OCI-LY1 (cell line): Measurements from ENCODE around the gene TFEB.

Experiments
- H2AFZ ChIP-seq: fragments of 200-600 bp; sonication (generic), shearing (Covaris generic); 2 replicates; pipeline ENCODE4 v1.6.0; 2014; ENCODE audit warnings: antibody characterized with exemption, mild to moderate bottlenecking, low read length
- H3F3A ChIP-seq: fragments of 200-600 bp; sonication (generic), shearing (Covaris generic); 2 replicates; pipeline ENCODE4 v1.6.0; 2014; ENCODE audit warnings: mild to moderate bottlenecking, antibody characterized with exemption, low read length, moderate library complexity; ENCODE audit not compliant: insufficient read depth
- H3K27ac ChIP-seq: fragments of 200-600 bp; sonication (generic); 2 replicates; pipeline ENCODE4 v1.5.1; 2014; ENCODE audit warnings: low read length, mixed run types, mild to moderate bottlenecking, low read depth; ENCODE audit not compliant: poor library complexity, severe bottlenecking
- H3K27me3 ChIP-seq: fragments of 200-600 bp; sonication (generic); 2 replicates; pipeline ENCODE4 v1.6.0; 2014; ENCODE audit warnings: antibody characterized with exemption, mild to moderate bottlenecking, low read length, moderate library complexity; ENCODE audit not compliant: insufficient read depth
- H3K36me3 ChIP-seq: fragments of 200-600 bp; sonication (generic); 2 replicates; pipeline ENCODE4 v1.6.1; 2014; ENCODE audit warnings: mild to moderate bottlenecking, antibody characterized with exemption, low read length, moderate library complexity, mixed read lengths; ENCODE audit not compliant: insufficient read depth
- H3K4me1 ChIP-seq: fragments of 200-600 bp; sonication (generic); 2 replicates; pipeline ENCODE4 v1.5.1; 2014; ENCODE audit warnings: mild to moderate bottlenecking, low read length, moderate library complexity; ENCODE audit not compliant: insufficient read depth, severe bottlenecking
- H3K4me2 ChIP-seq: fragments of 200-600 bp; sonication (generic), shearing (Covaris generic); 2 replicates; pipeline ENCODE4 v1.6.1; 2014; ENCODE audit warnings: low read length
- H3K4me3 ChIP-seq: fragments of 200-600 bp; sonication (generic); 2 replicates; pipeline ENCODE4 v1.5.1; 2014; ENCODE audit warnings: low read length, low read depth, mild to moderate bottlenecking, mixed read lengths; ENCODE audit not compliant: poor library complexity, severe bottlenecking
- H3K79me2 ChIP-seq: fragments of 200-600 bp; shearing (Covaris generic); 2 replicates; pipeline ENCODE4 v1.6.1; 2016; ENCODE audit warnings: mixed run types, low read length, mixed read lengths; ENCODE audit not compliant: insufficient read depth
- H3K9ac ChIP-seq: fragments of 200-600 bp; sonication (generic), shearing (Covaris generic); 2 replicates; pipeline ENCODE4 v1.6.1; 2014; ENCODE audit warnings: mild to moderate bottlenecking, low read length, mixed read lengths
- H3K9me2 ChIP-seq: fragments of 200-600 bp; sonication (generic), shearing (Covaris generic); 2 replicates; pipeline ENCODE4 v1.6.1; 2014; ENCODE audit warnings: low read depth, mild to moderate bottlenecking, low read length, mixed read lengths
- H3K9me3 ChIP-seq: fragments of 200-600 bp; shearing (Covaris generic); 2 replicates; pipeline ENCODE4 v1.6.1; 2014; ENCODE audit warnings: low read length, mixed read lengths
- H4K20me1 ChIP-seq: fragments of 200-600 bp; sonication (generic), shearing (Covaris generic); 2 replicates; pipeline ENCODE4 v1.6.0; 2016; ENCODE audit warnings: mild to moderate bottlenecking, low read length; ENCODE audit not compliant: insufficient read depth
- EZH2 ChIP-seq: fragments of 200-600 bp; sonication (generic), shearing (Covaris generic); IDR thresholded peaks from 2 replicates; pipeline ENCODE4 v1.8.0; 2017; ENCODE audit warnings: borderline replicate concordance, mixed run types, mild to moderate bottlenecking, antibody characterized with exemption, low read length, moderate library complexity, mixed read lengths
- TF ChIP-seq, protein P1 (sequence below): fragments of 200-600 bp; sonication (generic), shearing (Covaris generic); IDR thresholded peaks from 2 replicates; pipeline ENCODE4 v1.5.1; 2017; ENCODE audit warnings: mild to moderate bottlenecking, antibody characterized with exemption, low read length, moderate library complexity, mixed read lengths

The TFEB gene

GRCh38 chr6:41724228-41724580 is 11.2 kb downstream of the TFEB start:
- Histone ChIP-seq H3K27ac (peak overlapping the region; percentile 86), H3K9ac (peak overlapping the region; percentile 35; the same call in 1 of the 2 replicates), H4K20me1 (no peaks in the 10 kb centered on the region), H3K4me1 (peaks cover 39% of the 10 kb centered on the region), H2AFZ (no peak overlapping the region), H3K9me3 (no peaks in the 10 kb centered on the region), H3K4me3 (no peak overlapping the region), H3K9me2 (no peaks in the 10 kb centered on the region), H3F3A (no peaks in the 10 kb centered on the region), H3K4me2 (peak overlapping the region; percentile 38; the same call in 1 of the 2 replicates), H3K27me3 (no peaks in the 10 kb centered on the region), H3K36me3 (no peaks in the 10 kb centered on the region), H3K79me2 (no peaks in the 10 kb centered on the region)
- TF ChIP-seq, protein P1, sequence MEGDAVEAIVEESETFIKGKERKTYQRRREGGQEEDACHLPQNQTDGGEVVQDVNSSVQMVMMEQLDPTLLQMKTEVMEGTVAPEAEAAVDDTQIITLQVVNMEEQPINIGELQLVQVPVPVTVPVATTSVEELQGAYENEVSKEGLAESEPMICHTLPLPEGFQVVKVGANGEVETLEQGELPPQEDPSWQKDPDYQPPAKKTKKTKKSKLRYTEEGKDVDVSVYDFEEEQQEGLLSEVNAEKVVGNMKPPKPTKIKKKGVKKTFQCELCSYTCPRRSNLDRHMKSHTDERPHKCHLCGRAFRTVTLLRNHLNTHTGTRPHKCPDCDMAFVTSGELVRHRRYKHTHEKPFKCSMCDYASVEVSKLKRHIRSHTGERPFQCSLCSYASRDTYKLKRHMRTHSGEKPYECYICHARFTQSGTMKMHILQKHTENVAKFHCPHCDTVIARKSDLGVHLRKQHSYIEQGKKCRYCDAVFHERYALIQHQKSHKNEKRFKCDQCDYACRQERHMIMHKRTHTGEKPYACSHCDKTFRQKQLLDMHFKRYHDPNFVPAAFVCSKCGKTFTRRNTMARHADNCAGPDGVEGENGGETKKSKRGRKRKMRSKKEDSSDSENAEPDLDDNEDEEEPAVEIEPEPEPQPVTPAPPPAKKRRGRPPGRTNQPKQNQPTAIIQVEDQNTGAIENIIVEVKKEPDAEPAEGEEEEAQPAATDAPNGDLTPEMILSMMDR: no peak
- TF ChIP-seq EZH2: no peak

DNA sequence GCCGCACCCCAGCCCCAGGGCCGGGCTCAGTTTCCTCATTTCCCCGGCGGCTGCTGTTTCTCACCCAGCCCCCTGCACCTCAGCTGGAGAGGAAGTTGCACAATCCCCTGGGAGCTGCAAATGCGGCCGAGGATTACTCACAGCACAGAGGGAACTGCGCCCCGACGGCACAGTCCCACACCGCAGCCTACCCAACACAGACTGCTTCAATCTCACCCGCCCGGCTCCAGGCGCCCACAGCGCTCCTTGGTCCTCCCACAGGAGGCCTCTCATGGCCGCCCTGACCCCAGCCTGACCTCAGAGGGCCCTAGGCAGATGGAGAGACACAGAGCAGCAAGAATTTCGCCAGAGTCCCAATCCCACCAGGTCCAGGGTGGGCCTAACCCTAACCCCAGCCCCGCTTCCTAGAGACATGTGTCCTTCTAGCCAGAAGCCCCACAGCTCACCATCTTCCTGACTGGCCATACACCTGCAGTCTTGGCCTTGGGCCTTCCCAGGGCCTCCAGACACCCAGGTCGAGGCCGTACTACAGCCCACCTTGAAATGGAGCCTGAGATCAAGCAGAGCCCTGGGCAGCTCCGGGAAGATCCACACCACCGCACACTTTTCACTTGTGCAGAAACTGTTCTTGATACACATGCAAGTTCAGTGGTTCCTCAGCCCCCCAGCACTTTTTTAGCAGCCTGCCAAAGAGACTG is 11.7 kb downstream of the TFEB start:
- Histone ChIP-seq H3K9ac (peak overlapping the region; percentile 35; the same call in 1 of the 2 replicates), H3K36me3 (no peaks in the 10 kb centered on the region), H3K27ac (peak overlapping the region; percentile 86), H2AFZ (no peak overlapping the region), H3K27me3 (no peaks in the 10 kb centered on the region), H3K9me3 (no peaks in the 10 kb centered on the region), H3K4me3 (no peak overlapping the region), H3K79me2 (no peaks in the 10 kb centered on the region), H3F3A (no peaks in the 10 kb centered on the region), H3K9me2 (no peaks in the 10 kb centered on the region), H4K20me1 (no peaks in the 10 kb centered on the region), H3K4me2 (peak overlapping the region; percentile 38; the same call in 1 of the 2 replicates), H3K4me1 (peaks cover 34% of the 10 kb centered on the region)
- no peak for TF ChIP-seq EZH2
- TF ChIP-seq, protein P1: no peak

GRCh38 chr6:41722969-41723529 is 12.4 kb downstream of the TFEB start:
- Histone ChIP-seq H3K27me3 (no peaks in the 10 kb centered on the region), H3K9me2 (no peaks in the 10 kb centered on the region), H3K4me2 (no peak overlapping the region; the same call in 1 of the 2 replicates), H3K9ac (no peak overlapping the region), H3K4me1 (peaks cover 30% of the 10 kb centered on the region), H3K9me3 (no peaks in the 10 kb centered on the region), H3K36me3 (no peaks in the 10 kb centered on the region), H3K4me3 (no peak overlapping the region), H3F3A (no peaks in the 10 kb centered on the region), H3K79me2 (no peaks in the 10 kb centered on the region), H2AFZ (no peak overlapping the region), H3K27ac (peak overlapping the region; percentile 86), H4K20me1 (no peaks in the 10 kb centered on the region)
- TF ChIP-seq, protein P1: no peak
- no peak for TF ChIP-seq EZH2
